CD4-positive, alpha-beta memory T cell (primary cell): ENCODE measurements around the gene PLPPR1. TPM values are rescaled to one million over a fixed set of nuclear protein-coding genes. Genes with fewer than 3 reads are reported as not detected.

ENCODE experiments used
- CTCF ChIA-PET: fragments of 350-600 bp; sonication (Branson Sonifier 250); formaldehyde crosslinking; loops from one replicate; lab custom pipeline; 2021; ENCODE audit warnings: inconsistent platforms; ENCODE audit not compliant: partially characterized antibody; lab: Charles Lee
- POLR2A ChIA-PET: fragments of 350-600 bp; sonication (Branson Sonifier 250); formaldehyde crosslinking; loops from one replicate; lab custom pipeline; 2021; ENCODE audit not compliant: partially characterized antibody; lab: Charles Lee
- DNase-seq, 5 donors: peaks; one replicate each; pipeline versions ENCODE4 v3.0.0 to v3.0.0-alpha.2; 2020 to 2022; ENCODE audit warnings: mixed read lengths in 1 of 5
- H3K27ac ChIP-seq: one replicate; pipeline ENCODE4 v1.7.0; 2013; ENCODE audit warnings: low read depth, low read length
- H3K27me3 ChIP-seq: 2 replicates; pipeline ENCODE4 v1.7.0; 2013; ENCODE audit warnings: mild to moderate bottlenecking, low read length, moderate library complexity; ENCODE audit not compliant: insufficient read depth
- H3K36me3 ChIP-seq: 2 replicates; pipeline ENCODE4 v1.7.0; 2013; ENCODE audit warnings: mild to moderate bottlenecking, low read length, moderate library complexity; ENCODE audit not compliant: insufficient read depth
- H3K4me1 ChIP-seq: 2 replicates; pipeline ENCODE4 v1.7.0; 2013; ENCODE audit warnings: mild to moderate bottlenecking, low read length, moderate library complexity; ENCODE audit not compliant: insufficient read depth
- H3K4me3 ChIP-seq, 2 donors: one replicate each; pipeline ENCODE4 v1.7.0; 2013; ENCODE audit warnings: low read length in 2 of 2, mild to moderate bottlenecking in 1 of 2
- H3K9me3 ChIP-seq, 2 donors: one replicate each; pipeline ENCODE4 v1.7.0; 2013; ENCODE audit warnings: low read length in 2 of 2, control low read depth in 1 of 2; ENCODE audit not compliant: control insufficient read depth in 1 of 2
- H3K27ac Mint-ChIP-seq, 7 donors: one replicate each; pipeline ENCODE4 v1.8.0; 2020 to 2021; ENCODE audit warnings: mixed read lengths in 7 of 7, mild to moderate bottlenecking in 6 of 7, inconsistent platforms in 3 of 7, moderate library complexity in 3 of 7
- H3K27me3 Mint-ChIP-seq, 2 donors: one replicate each; pipeline ENCODE4 v1.8.0; 2020 to 2021; ENCODE audit warnings: mixed read lengths in 2 of 2
- H3K36me3 Mint-ChIP-seq, 2 donors: one replicate each; pipeline ENCODE4 v1.8.0; 2020 to 2021; ENCODE audit warnings: mixed read lengths in 2 of 2, inconsistent platforms in 1 of 2, mild to moderate bottlenecking in 1 of 2
- H3K4me1 Mint-ChIP-seq, 4 donors: one replicate each; pipeline ENCODE4 v1.8.0; 2020 to 2021; ENCODE audit warnings: mixed read lengths in 4 of 4, mild to moderate bottlenecking in 1 of 4
- H3K4me3 Mint-ChIP-seq, 8 donors: one replicate each; pipeline ENCODE4 v1.8.0; 2020 to 2021; ENCODE audit warnings: mixed read lengths in 8 of 8, mild to moderate bottlenecking in 7 of 8, moderate library complexity in 6 of 8, inconsistent platforms in 3 of 8
- H3K9me3 Mint-ChIP-seq, 8 donors: one replicate each; pipeline ENCODE4 v1.8.0; 2020 to 2021; ENCODE audit warnings: mixed read lengths in 8 of 8, mild to moderate bottlenecking in 5 of 8, inconsistent platforms in 3 of 8, moderate library complexity in 1 of 8
- intact Hi-C: fragments of 100-400 bp; cut with micrococcal nuclease; formaldehyde crosslinking; loops from one replicate; pipeline ENCODE4 v1.15.1; 2023
- polyA plus RNA-seq, 2 donors: library from polyadenylated mRNA; unstranded; fragments of 300-500 nt; fragmentation: Illumina TruSeq; gene quantifications; one replicate each; pipeline ENCODE4 v1.2.3, GENCODE V29; 2021
- total RNA-seq, 2 experiments: library from RNA; stranded (reverse); gene quantifications; one replicate each; pipeline ENCODE4 v1.2.3, GENCODE V29; 2021

The PLPPR1 gene
- total and polyA plus RNA-seq, 4 experiments from 2014 or later: not detected

- no peaks in the 10 kb centered on the region for H3K9me3 ChIP-seq
- H3K4me3 Mint-ChIP-seq: no peak overlapping the region
Observed at GRCh38 chr9:101018467-101018866, 10.1 kb upstream of the PLPPR1 start.

GRCh38 chr9:101022704-101023103, 5.8 kb upstream of the PLPPR1 start:
- H3K36me3 ChIP-seq: no peaks in the 10 kb centered on the region
- intact Hi-C loops: no loop called here
- no peaks in the 10 kb centered on the region for H3K9me3 ChIP-seq
- DNase-seq: no peak
- H3K27me3 ChIP-seq: no peaks in the 10 kb centered on the region
- Mint-ChIP-seq H3K4me3 (no peak overlapping the region), H3K27me3 (peaks cover 6 to 9% of the 10 kb centered on the region in 2 donors), H3K9me3 (peaks cover 0 to 5% (median 0%) of the 10 kb centered on the region in 8 donors), H3K27ac (no peak overlapping the region), H3K36me3 (no peaks in the 10 kb centered on the region), H3K4me1 (no peaks in the 10 kb centered on the region)
- POLR2A ChIA-PET: no interaction called here
- H3K27ac ChIP-seq: no peak overlapping the region
- no peaks in the 10 kb centered on the region for H3K4me1 ChIP-seq
- no peak overlapping the region for H3K4me3 ChIP-seq
- CTCF ChIA-PET: no interaction called here

More at GRCh38 chr9:101018467-101018866, 10.1 kb upstream of the PLPPR1 start:
- Histone ChIP-seq H3K36me3 (no peaks in the 10 kb centered on the region), H3K27me3 (no peaks in the 10 kb centered on the region), H3K27ac (no peak overlapping the region), H3K4me3 (no peak overlapping the region), H3K4me1 (no peaks in the 10 kb centered on the region)
- Mint-ChIP-seq H3K27me3 (no peaks in the 10 kb centered on the region), H3K4me1 (no peaks in the 10 kb centered on the region), H3K27ac (no peak overlapping the region), H3K9me3 (peaks cover 0 to 2% (median 0%) of the 10 kb centered on the region in 8 donors), H3K36me3 (no peaks in the 10 kb centered on the region)
- ChIA-PET POLR2A (no interaction called here), CTCF (no interaction called here)
- intact Hi-C loops: no loop called here
- DNase-seq: no peak

- Mint-ChIP-seq H3K9me3 (peaks cover 0 to 10% (median 3%) of the 10 kb centered on the region in 8 donors), H3K4me1 (no peaks in the 10 kb centered on the region), H3K27me3 (peaks cover 15 to 21% of the 10 kb centered on the region in 2 donors), H3K27ac (no peak overlapping the region), H3K36me3 (no peaks in the 10 kb centered on the region), H3K4me3 (no peak overlapping the region)
- Histone ChIP-seq H3K9me3 (no peaks in the 10 kb centered on the region), H3K4me1 (no peaks in the 10 kb centered on the region), H3K27ac (no peak overlapping the region), H3K4me3 (no peak overlapping the region), H3K36me3 (no peaks in the 10 kb centered on the region), H3K27me3 (no peaks in the 10 kb centered on the region)
- intact Hi-C loops: no loop called here
- DNase-seq: no peak
- POLR2A ChIA-PET: no interaction called here
- CTCF ChIA-PET: no interaction called here
Observed at GRCh38 chr9:101025940-101026339, 2.6 kb upstream of the PLPPR1 start.

- DNase-seq: no peak
- no peaks in the 10 kb centered on the region for H3K36me3 Mint-ChIP-seq
- peaks cover 0 to 10% (median 3%) of the 10 kb centered on the region in 8 donors for H3K9me3 Mint-ChIP-seq
- Histone ChIP-seq H3K27me3 (no peaks in the 10 kb centered on the region), H3K36me3 (no peaks in the 10 kb centered on the region), H3K4me3 (no peak overlapping the region), H3K27ac (no peak overlapping the region), H3K9me3 (no peaks in the 10 kb centered on the region), H3K4me1 (no peaks in the 10 kb centered on the region)
- ChIA-PET POLR2A (no interaction called here), CTCF (no interaction called here)
- H3K4me3 Mint-ChIP-seq: no peak overlapping the region
- H3K27me3 Mint-ChIP-seq: peaks cover 18 to 21% of the 10 kb centered on the region in 2 donors
- no peak overlapping the region for H3K27ac Mint-ChIP-seq
- intact Hi-C loops: no loop called here
- no peaks in the 10 kb centered on the region for H3K4me1 Mint-ChIP-seq
Observed at GRCh38 chr9:101026824-101027223, 1.7 kb upstream of the PLPPR1 start.

- ChIA-PET POLR2A (no interaction called here), CTCF (no interaction called here)
- Mint-ChIP-seq H3K4me1 (no peaks in the 10 kb centered on the region), H3K27ac (no peak overlapping the region), H3K27me3 (peaks cover 18 to 21% of the 10 kb centered on the region in 2 donors), H3K4me3 (no peak overlapping the region), H3K9me3 (peaks cover 0 to 10% (median 3%) of the 10 kb centered on the region in 8 donors), H3K36me3 (no peaks in the 10 kb centered on the region)
- H3K4me3 ChIP-seq: no peak overlapping the region
- no peak overlapping the region for H3K27ac ChIP-seq
- H3K27me3 ChIP-seq: no peaks in the 10 kb centered on the region
- no peaks in the 10 kb centered on the region for H3K36me3 ChIP-seq
- no peaks in the 10 kb centered on the region for H3K4me1 ChIP-seq
- no peaks in the 10 kb centered on the region for H3K9me3 ChIP-seq
- no peak for DNase-seq
- intact Hi-C loops: no loop called here
Observed at GRCh38 chr9:101027236-101027635, 1.3 kb upstream of the PLPPR1 start.

- no peak for DNase-seq
- intact Hi-C loops: no loop called here
- no peaks in the 10 kb centered on the region for H3K36me3 ChIP-seq
- peaks cover 0 to 10% (median 3%) of the 10 kb centered on the region in 8 donors for H3K9me3 Mint-ChIP-seq
- H3K4me3 Mint-ChIP-seq: no peak overlapping the region
- H3K27me3 Mint-ChIP-seq: peaks cover 18 to 21% of the 10 kb centered on the region in 2 donors
- H3K9me3 ChIP-seq: no peaks in the 10 kb centered on the region
- H3K27ac ChIP-seq: no peak overlapping the region
- no peaks in the 10 kb centered on the region for H3K4me1 ChIP-seq
- no peak overlapping the region for H3K4me3 ChIP-seq
- H3K36me3 Mint-ChIP-seq: no peaks in the 10 kb centered on the region
- ChIA-PET POLR2A (no interaction called here), CTCF (no interaction called here)
- H3K27me3 ChIP-seq: no peaks in the 10 kb centered on the region
- no peak overlapping the region for H3K27ac Mint-ChIP-seq
- H3K4me1 Mint-ChIP-seq: no peaks in the 10 kb centered on the region
Observed at GRCh38 chr9:101027733-101028345, 688 bp upstream of the PLPPR1 start.

- no peak overlapping the region for H3K27ac ChIP-seq
- no peaks in the 10 kb centered on the region for H3K36me3 ChIP-seq
- ChIA-PET POLR2A (no interaction called here), CTCF (no interaction called here)
- intact Hi-C loops: no loop called here
- no peak for DNase-seq
- H3K4me1 Mint-ChIP-seq: no peaks in the 10 kb centered on the region
- no peaks in the 10 kb centered on the region for H3K9me3 ChIP-seq
- peaks cover 16 to 21% of the 10 kb centered on the region in 2 donors for H3K27me3 Mint-ChIP-seq
- H3K27ac Mint-ChIP-seq: no peak overlapping the region
- no peak overlapping the region for H3K4me3 ChIP-seq
- no peak overlapping the region for H3K4me3 Mint-ChIP-seq
- no peaks in the 10 kb centered on the region for H3K4me1 ChIP-seq
- H3K9me3 Mint-ChIP-seq: peaks cover 0 to 10% (median 3%) of the 10 kb centered on the region in 8 donors
- no peaks in the 10 kb centered on the region for H3K36me3 Mint-ChIP-seq
- H3K27me3 ChIP-seq: no peaks in the 10 kb centered on the region
Observed at GRCh38 chr9:101029315-101030085, 973 bp downstream of the PLPPR1 start.
